ENCODE data around the gene ELOVL4. TPM values are rescaled to one million over a fixed set of nuclear protein-coding genes. Genes with fewer than 3 reads are reported as not detected.

Gene ELOVL4
- total RNA-seq, 2 donors from 2014 or later: 2.4 to 3.2 TPM

DNA sequence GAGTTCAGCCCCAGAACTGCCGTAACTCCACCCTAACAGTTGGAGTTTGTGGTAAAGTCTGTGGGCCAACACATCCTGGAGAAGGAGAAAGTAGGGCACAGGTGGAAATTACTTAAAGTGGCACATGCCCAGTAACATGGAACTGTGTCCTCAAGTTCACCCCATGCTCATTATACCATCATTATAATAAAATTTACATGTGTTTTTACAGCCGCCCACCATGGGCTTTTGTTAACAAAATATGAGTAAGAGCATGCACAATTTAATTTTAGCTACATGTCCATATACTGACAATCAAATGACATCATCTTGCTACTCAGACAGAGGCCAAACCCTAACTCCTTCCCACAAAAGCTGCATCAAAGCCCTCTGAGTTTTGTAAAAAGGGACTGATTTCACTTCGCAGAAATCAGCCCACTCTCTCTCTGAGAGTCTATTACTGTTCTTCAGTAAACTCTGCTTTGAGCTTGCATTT, 17.3 kb upstream of the ELOVL4 start:
- Histone ChIP-seq H3K36me3 (no peaks in the 10 kb centered on the region), H3K9me3 (peaks cover 3% of the 10 kb centered on the region), H3K4me3 (no peak overlapping the region), H3K27me3 (replicated peaks; ENCODE audit: insufficient read depth) (no peaks in the 10 kb centered on the region), H3K27ac (no peak overlapping the region), H3K4me1 (ENCODE audit: control insufficient read depth in 1 of 2, low read depth in 2 of 2) (no peaks in the 10 kb centered on the region)
- TF ChIP-seq, protein P1, sequence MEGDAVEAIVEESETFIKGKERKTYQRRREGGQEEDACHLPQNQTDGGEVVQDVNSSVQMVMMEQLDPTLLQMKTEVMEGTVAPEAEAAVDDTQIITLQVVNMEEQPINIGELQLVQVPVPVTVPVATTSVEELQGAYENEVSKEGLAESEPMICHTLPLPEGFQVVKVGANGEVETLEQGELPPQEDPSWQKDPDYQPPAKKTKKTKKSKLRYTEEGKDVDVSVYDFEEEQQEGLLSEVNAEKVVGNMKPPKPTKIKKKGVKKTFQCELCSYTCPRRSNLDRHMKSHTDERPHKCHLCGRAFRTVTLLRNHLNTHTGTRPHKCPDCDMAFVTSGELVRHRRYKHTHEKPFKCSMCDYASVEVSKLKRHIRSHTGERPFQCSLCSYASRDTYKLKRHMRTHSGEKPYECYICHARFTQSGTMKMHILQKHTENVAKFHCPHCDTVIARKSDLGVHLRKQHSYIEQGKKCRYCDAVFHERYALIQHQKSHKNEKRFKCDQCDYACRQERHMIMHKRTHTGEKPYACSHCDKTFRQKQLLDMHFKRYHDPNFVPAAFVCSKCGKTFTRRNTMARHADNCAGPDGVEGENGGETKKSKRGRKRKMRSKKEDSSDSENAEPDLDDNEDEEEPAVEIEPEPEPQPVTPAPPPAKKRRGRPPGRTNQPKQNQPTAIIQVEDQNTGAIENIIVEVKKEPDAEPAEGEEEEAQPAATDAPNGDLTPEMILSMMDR (IDR thresholded peaks at IDR 0.05): no peak
- ATAC-seq (ENCODE audit: insufficient number of reproducible peaks, low FRiP score, low read depth): no peak
- DNase-seq (ENCODE audit: low spot score): no peak

DNA sequence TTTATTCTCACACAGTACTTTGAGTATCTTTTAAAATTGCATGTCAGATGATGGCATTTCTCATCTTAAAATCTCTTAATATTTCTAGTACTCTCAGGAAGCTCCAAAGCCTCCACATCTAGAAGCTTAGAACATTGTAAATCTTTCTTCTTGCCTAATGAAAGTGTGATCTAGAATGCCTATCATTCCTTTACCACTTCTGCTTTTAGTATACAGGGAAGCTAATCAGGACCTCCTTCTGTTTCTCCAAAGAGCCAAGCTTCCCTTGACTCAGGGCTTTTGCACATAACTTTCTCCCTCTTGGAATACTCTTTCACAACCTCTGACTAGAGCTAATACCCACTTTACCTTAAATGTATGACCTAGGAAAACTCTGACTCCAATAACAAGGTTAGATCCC, 7.5 kb upstream of the ELOVL4 start:
- no peaks in the 10 kb centered on the region for H3K9me3 ChIP-seq
- TF ChIP-seq, protein P1 (IDR thresholded peaks at IDR 0.05): no peak
- H3K27me3 ChIP-seq (replicated peaks; ENCODE audit: insufficient read depth): no peaks in the 10 kb centered on the region

DNA sequence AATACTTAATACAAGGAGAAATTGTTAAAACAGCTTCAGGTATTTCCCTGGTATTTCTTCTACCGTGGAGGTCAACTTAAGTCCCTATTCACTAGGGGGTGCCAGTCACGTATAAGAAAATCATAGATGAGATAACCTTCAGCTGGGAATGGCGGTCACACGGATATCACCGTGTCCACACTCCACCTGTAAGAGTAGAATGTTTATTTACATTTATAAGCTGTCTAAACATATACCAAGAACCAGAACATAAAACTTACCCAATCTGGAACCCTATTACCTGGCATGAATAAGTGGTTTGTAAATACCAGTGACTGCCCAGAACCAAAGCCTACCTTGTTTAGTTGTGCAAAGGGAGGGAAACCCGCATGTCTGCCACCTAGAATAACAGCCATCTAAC, 1.9 kb upstream of the ELOVL4 start:
- no peak for DNase-seq (ENCODE audit: low spot score)
- H3K27ac ChIP-seq: no peak overlapping the region
- TF ChIP-seq, protein P1 (IDR thresholded peaks at IDR 0.05): no peak
- no peaks in the 10 kb centered on the region for H3K27me3 ChIP-seq (replicated peaks; ENCODE audit: insufficient read depth)
- no peaks in the 10 kb centered on the region for H3K9me3 ChIP-seq
- no peaks in the 10 kb centered on the region for H3K36me3 ChIP-seq
- H3K4me3 ChIP-seq: no peak overlapping the region
- peaks cover 6 to 17% of the 10 kb centered on the region in 2 donors for H3K4me1 ChIP-seq (ENCODE audit: control insufficient read depth in 1 of 2, low read depth in 2 of 2)
- no peak for ATAC-seq (ENCODE audit: insufficient number of reproducible peaks, low FRiP score, low read depth)

More for the DNA sequence above, 7.5 kb upstream of the ELOVL4 start:
- no peak overlapping the region for H3K4me3 ChIP-seq
- DNase-seq (ENCODE audit: low spot score): no peak
- no peak for ATAC-seq (ENCODE audit: insufficient number of reproducible peaks, low FRiP score, low read depth)
- H3K36me3 ChIP-seq: no peaks in the 10 kb centered on the region
- H3K4me1 ChIP-seq (ENCODE audit: control insufficient read depth in 1 of 2, low read depth in 2 of 2): no peaks in the 10 kb centered on the region
- H3K27ac ChIP-seq: no peak overlapping the region

DNA sequence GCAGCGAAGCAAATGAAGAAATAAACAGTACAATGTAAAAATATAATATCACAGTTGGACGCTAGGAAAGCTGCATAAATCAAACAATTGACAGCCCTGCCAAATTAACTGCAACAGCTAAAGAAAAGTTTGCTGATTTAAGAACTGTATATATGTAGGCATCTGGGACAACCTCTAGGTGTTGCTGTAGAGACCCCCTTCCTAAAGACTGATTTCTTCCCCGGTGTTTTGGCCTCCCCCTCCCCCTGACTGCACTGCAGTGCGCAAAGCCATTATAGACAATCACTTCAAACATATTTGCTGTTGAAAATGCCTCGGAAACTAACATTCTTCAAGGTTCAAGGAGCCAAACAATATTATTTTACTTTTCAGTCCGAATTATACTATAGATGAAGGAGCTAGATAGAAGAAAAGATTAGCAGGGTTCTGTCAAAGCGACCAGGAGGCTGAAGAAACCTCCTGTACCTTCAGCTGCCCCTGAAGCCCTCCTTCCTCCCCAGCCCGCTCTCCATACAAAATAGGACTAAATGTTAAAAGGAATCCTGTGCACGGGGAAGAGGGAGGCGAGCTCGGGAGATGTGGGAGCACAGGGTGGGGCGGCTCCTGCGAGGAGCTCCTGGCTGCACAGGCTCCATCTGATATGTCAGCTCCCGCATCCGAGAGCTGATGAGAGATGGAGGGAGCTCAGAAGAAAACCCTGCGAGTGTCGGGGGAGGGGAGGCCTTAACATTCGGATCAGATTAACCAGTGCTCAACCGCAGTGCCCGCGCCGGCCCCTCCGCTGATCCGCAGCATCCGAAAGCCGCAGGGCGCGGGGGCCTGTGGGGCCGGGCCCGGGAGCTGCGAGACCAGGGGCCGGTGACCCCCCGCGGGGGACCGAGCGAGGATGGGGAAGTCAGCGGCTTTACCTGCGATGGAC, 822 bp downstream of the ELOVL4 start:
- H3K27ac ChIP-seq: no peak overlapping the region
- H3K9me3 ChIP-seq: no peaks in the 10 kb centered on the region

DNA sequence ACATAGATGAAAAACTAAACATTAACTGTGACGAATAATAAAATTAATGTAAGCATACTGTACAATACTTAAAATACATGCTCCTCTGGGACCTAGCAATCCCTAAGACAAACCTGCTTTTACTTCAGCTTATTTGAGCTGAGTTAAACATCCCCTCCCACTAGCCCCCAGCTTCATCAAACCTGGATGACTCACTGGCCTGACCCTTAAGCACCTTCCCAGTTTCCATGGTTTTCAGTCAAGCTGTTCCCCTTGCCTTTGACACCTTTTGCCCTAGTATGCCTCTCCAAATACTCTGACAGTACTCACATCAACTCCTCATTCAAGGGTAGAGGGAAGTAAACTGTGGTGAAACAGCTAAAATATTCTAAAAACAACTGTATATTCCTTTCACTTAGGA, 4.2 kb downstream of the ELOVL4 start:
- peaks cover 6 to 17% of the 10 kb centered on the region in 2 donors for H3K4me1 ChIP-seq (ENCODE audit: control insufficient read depth in 1 of 2, low read depth in 2 of 2)
- no peak for DNase-seq (ENCODE audit: low spot score)
- H3K27ac ChIP-seq: no peak overlapping the region

More for the DNA sequence above, 822 bp downstream of the ELOVL4 start:
- DNase-seq (ENCODE audit: low spot score): no peak
- no peaks in the 10 kb centered on the region for H3K27me3 ChIP-seq (replicated peaks; ENCODE audit: insufficient read depth)
- H3K36me3 ChIP-seq: no peaks in the 10 kb centered on the region
- ATAC-seq (ENCODE audit: insufficient number of reproducible peaks, low FRiP score, low read depth): peak; percentile 12
- TF ChIP-seq, protein P1 (IDR thresholded peaks at IDR 0.05): no peak
- H3K4me3 ChIP-seq: peak overlapping the region; percentile 85
- H3K4me1 ChIP-seq (ENCODE audit: control insufficient read depth in 1 of 2, low read depth in 2 of 2): peaks cover 6 to 17% of the 10 kb centered on the region in 2 donors

More for the DNA sequence above, 4.2 kb downstream of the ELOVL4 start:
- Histone ChIP-seq H3K27me3 (replicated peaks; ENCODE audit: insufficient read depth) (no peaks in the 10 kb centered on the region), H3K4me3 (no peak overlapping the region), H3K36me3 (no peaks in the 10 kb centered on the region), H3K9me3 (no peaks in the 10 kb centered on the region)
- no peak for ATAC-seq (ENCODE audit: insufficient number of reproducible peaks, low FRiP score, low read depth)
- TF ChIP-seq, protein P1 (IDR thresholded peaks at IDR 0.05): no peak

All from thoracic aorta (tissue), 2 donors.